Choroid plexus epithelial cell (primary cell): ENCODE results near the gene ILKAP.
A peak's percentile ranks its signal among the peaks of the same experiment; 100 is the strongest.

Experiments
- DNase-seq: peaks from one replicate; pipeline ENCODE4 v3.0.0-alpha.2; 2010; ENCODE audit warnings: low read depth
- H3K4me3 ChIP-seq: 2 replicates; pipeline ENCODE4 v1.5.1; 2011; ENCODE audit warnings: low read depth, mild to moderate bottlenecking, control low read depth, low read length, moderate library complexity
- CTCF ChIP-seq: conservative IDR thresholded peaks from 2 replicates; pipeline ENCODE4 v1.5.1; 2011; ENCODE audit warnings: low read depth, mild to moderate bottlenecking, control low read depth, inconsistent platforms, low read length, moderate library complexity

Gene ILKAP

GRCh38 chr2:238239863-238240756 is 36.6 kb upstream of the ILKAP start, which contains the start of gene HES6:
TSS of gene HES6 (minus strand) at chr2:238240038. CDS start at chr2:238239905, 133 bp downstream.
- no peak for TF ChIP-seq CTCF
- peak; percentile 84 for DNase-seq
- H3K4me3 ChIP-seq = peak within 1 kb of the TSS; percentile 56

GRCh38 chr2:238239543-238239862 is 36.0 kb upstream of the ILKAP start:
- peak overlapping the region; percentile 56 for H3K4me3 ChIP-seq
- TF ChIP-seq CTCF = no peak
- no peak for DNase-seq

GRCh38 chr2:238238766-238239542 is 35.5 kb upstream of the ILKAP start:
- DNase-seq = no peak
- TF ChIP-seq CTCF = no peak
- H3K4me3 ChIP-seq = no peak overlapping the region

GRCh38 chr2:238238311-238238765 is 34.8 kb upstream of the ILKAP start:
- no peak overlapping the region for H3K4me3 ChIP-seq
- TF ChIP-seq CTCF = no peak
- DNase-seq = no peak

GRCh38 chr2:238237431-238238135 is 34.1 kb upstream of the ILKAP start:
- no peak for DNase-seq
- TF ChIP-seq CTCF = no peak
- no peak overlapping the region for H3K4me3 ChIP-seq

GRCh38 chr2:238236571-238236970 is 33.1 kb upstream of the ILKAP start:
- DNase-seq = no peak
- no peak overlapping the region for H3K4me3 ChIP-seq
- no peak for TF ChIP-seq CTCF
